HepG2 (cell line): Measurements from ENCODE around the gene SLC35A3. TPM values are rescaled to one million over a fixed set of nuclear protein-coding genes. Genes with fewer than 3 reads are reported as not detected.

ENCODE experiments used
- ATAC-seq: fragments of 200-7000 bp; cut with Tn5 transposase; 3 replicates; pipeline ENCODE4 v1.9.1; 2020; ENCODE audit warnings: mild to moderate bottlenecking, moderate library complexity
- BruUV-seq: library from RNA; stranded (reverse); fragments of 400-500 nt; replicated peaks from 2 replicates; lab custom pipeline; 2021; lab: Mats Ljungman, UMichigan
- CTCF ChIA-PET: fragments of 300-600 bp; formaldehyde crosslinking; extraction: SDS; loops from one replicate; lab custom pipeline; 2021; ENCODE audit warnings: low total read pairs, inconsistent platforms, low intra/inter-chr PET ratio; lab: Yijun Ruan, JAX
- POLR2A ChIA-PET: fragments of 350-600 bp; sonication (Branson Sonifier 250); formaldehyde crosslinking; loops from one replicate; lab custom pipeline; 2020; ENCODE audit warnings: antibody characterized with exemption, inconsistent platforms; lab: Yijun Ruan, JAX
- DNase-seq: peaks from one replicate; pipeline ENCODE4 v3.0.0-alpha.2; 2015; ENCODE audit warnings: low spot score
- FAIRE-seq: peaks from 3 replicates; lab custom pipeline; 2011; peaks lifted over from hg19 to GRCh38; lab: Jason Lieb, UNC
- H2AFZ ChIP-seq: one replicate; pipeline ENCODE4 v1.6.1; 2011; ENCODE audit warnings: low read length, inconsistent platforms
- H3K27ac ChIP-seq: fragments of 300-600 bp; 3 replicates; pipeline ENCODE4 v1.8.0; 2011; ENCODE audit warnings: mixed run types, mild to moderate bottlenecking, mixed read lengths, low read length, inconsistent platforms; ENCODE audit not compliant: insufficient read depth; ENCODE audit errors: extremely low read length
- H3K27me3 ChIP-seq, 2 experiments: fragments of 200-600 bp in 1 of 2; 2 replicates in 1 of 2; 3 replicates in 1 of 2; pipeline versions ENCODE4 v1.6.0 to v1.8.0; 2011; ENCODE audit warnings: low read length in 2 of 2, mild to moderate bottlenecking in 2 of 2, moderate library complexity in 2 of 2, inconsistent platforms in 1 of 2; ENCODE audit not compliant: insufficient read depth in 2 of 2, control insufficient read depth in 1 of 2
- H3K36me3 ChIP-seq, 2 experiments: fragments of 200-600 bp in 1 of 2; replicated peaks in 1 of 2; 2 replicates in 1 of 2; 3 replicates in 1 of 2; pipeline versions ENCODE4 v1.5.1 to v1.8.0; 2011; ENCODE audit warnings: low read length in 2 of 2, inconsistent platforms in 1 of 2; ENCODE audit not compliant: insufficient read depth in 2 of 2, control insufficient read depth in 1 of 2
- H3K4me1 ChIP-seq: 2 replicates; pipeline ENCODE4 v1.5.1; 2012; ENCODE audit warnings: low read length, inconsistent platforms; ENCODE audit not compliant: insufficient read depth
- H3K4me2 ChIP-seq: 2 replicates; pipeline ENCODE4 v1.6.0; 2011; ENCODE audit warnings: low read depth, low read length, inconsistent platforms
- H3K4me3 ChIP-seq, 3 experiments: fragments of 200-600 bp in 1 of 3; sonication (generic), shearing (Covaris generic) in 1 of 3; replicated peaks in 1 of 3; 2 replicates each; pipeline ENCODE4 v1.5.1; 2011 to 2016; ENCODE audit warnings: low read length in 3 of 3, inconsistent platforms in 2 of 3, low read depth in 2 of 3, mild to moderate bottlenecking in 2 of 3, control low read depth in 1 of 3, mixed read lengths in 1 of 3; ENCODE audit not compliant: insufficient read depth in 1 of 3
- H3K79me2 ChIP-seq: one replicate; pipeline ENCODE4 v1.6.1; 2011; ENCODE audit warnings: low read length, inconsistent platforms; ENCODE audit not compliant: insufficient read depth
- H3K9ac ChIP-seq: 2 replicates; pipeline ENCODE4 v1.6.0; 2011; ENCODE audit warnings: mild to moderate bottlenecking, low read depth, low read length, inconsistent platforms; ENCODE audit not compliant: insufficient read depth
- H3K9me3 ChIP-seq: 2 replicates; pipeline ENCODE4 v1.5.1; 2012; ENCODE audit warnings: mild to moderate bottlenecking, low read length
- H4K20me1 ChIP-seq: 2 replicates; pipeline ENCODE4 v1.6.0; 2011; ENCODE audit warnings: inconsistent platforms, mild to moderate bottlenecking, low read length, moderate library complexity; ENCODE audit not compliant: insufficient read depth
- BCL6 ChIP-seq: IDR thresholded peaks from 2 replicates; pipeline ENCODE4 v1.6.1; 2016; ENCODE audit warnings: missing genetic modification reagents, missing compliant biosample characterization
- GTF3A ChIP-seq: sonication (generic); formaldehyde crosslinking; conservative IDR thresholded peaks from 2 replicates; pipeline ENCODE4 v1.4.0; 2020; ENCODE audit warnings: mild to moderate bottlenecking, missing genetic modification reagents
- HNRNPH1 ChIP-seq: fragments of 200-400 bp; formaldehyde crosslinking; optimal IDR thresholded peaks from 2 replicates; pipeline ENCODE3; 2017; ENCODE audit warnings: mild to moderate bottlenecking, low read depth, low read length
- HOXA9 ChIP-seq: sonication (generic); formaldehyde crosslinking; IDR thresholded peaks from 2 replicates; pipeline ENCODE4 v1.8.1; 2022; ENCODE audit warnings: missing genetic modification reagents, mild to moderate bottlenecking, moderate library complexity, borderline replicate concordance
- JUN ChIP-seq: sonication (generic); formaldehyde crosslinking; IDR thresholded peaks from 2 replicates; pipeline ENCODE4 v1.4.0; 2020; ENCODE audit warnings: mild to moderate bottlenecking, missing genetic modification reagents
- MEF2D ChIP-seq: sonication (generic); formaldehyde crosslinking; IDR thresholded peaks from 2 replicates; pipeline ENCODE4 v1.5.1; 2020; ENCODE audit warnings: mild to moderate bottlenecking, missing genetic modification reagents
- MTA1 ChIP-seq: sonication (generic); formaldehyde crosslinking; IDR thresholded peaks from 2 replicates; pipeline ENCODE4 v1.4.0; 2020; ENCODE audit warnings: missing genetic modification reagents, mild to moderate bottlenecking, borderline replicate concordance
- NR2F2 ChIP-seq: IDR thresholded peaks from 2 replicates; pipeline ENCODE4 v1.6.1; 2012; ENCODE audit warnings: low read depth, inconsistent platforms, borderline replicate concordance
- NR3C1 ChIP-seq: sonication (generic); formaldehyde crosslinking; IDR thresholded peaks from 2 replicates; pipeline ENCODE4 v1.4.0; 2020; ENCODE audit warnings: missing genetic modification reagents
- PRMT3 ChIP-seq: sonication (generic); formaldehyde crosslinking; IDR thresholded peaks from 2 replicates; pipeline ENCODE4 v1.8.1; 2022; ENCODE audit warnings: low read depth, mild to moderate bottlenecking, moderate library complexity, missing genetic modification reagents, borderline replicate concordance
- RBFOX2 ChIP-seq: fragments of 200-400 bp; formaldehyde crosslinking; IDR thresholded peaks from 2 replicates; pipeline ENCODE4 v1.6.1; 2017; ENCODE audit warnings: low read depth, mild to moderate bottlenecking, low read length
- ZBTB26 ChIP-seq: IDR thresholded peaks from 2 replicates; pipeline ENCODE4 v1.6.1; 2016; ENCODE audit warnings: missing compliant biosample characterization, missing genetic modification reagents, borderline replicate concordance
- ZBTB37 ChIP-seq: sonication (generic); formaldehyde crosslinking; IDR thresholded peaks from 2 replicates; pipeline ENCODE4 v1.4.0; 2020; ENCODE audit warnings: mild to moderate bottlenecking, missing genetic modification reagents
- ZNF225 ChIP-seq: sonication (generic); formaldehyde crosslinking; IDR thresholded peaks from 2 replicates; pipeline ENCODE4 v1.4.0; 2020; ENCODE audit warnings: mild to moderate bottlenecking, missing genetic modification reagents
- ZNF232 ChIP-seq: sonication (generic); formaldehyde crosslinking; IDR thresholded peaks from 2 replicates; pipeline ENCODE4 v1.4.0; 2020; ENCODE audit warnings: missing genetic modification reagents, borderline replicate concordance
- ZNF24 ChIP-seq: fragments of 450-650 bp; IDR thresholded peaks from 2 replicates; pipeline ENCODE4 v1.6.1; 2017; ENCODE audit warnings: antibody characterized with exemption, mild to moderate bottlenecking
- ZNF274 ChIP-seq: sonication (generic); formaldehyde crosslinking; IDR thresholded peaks from 2 replicates; pipeline ENCODE4 v1.5.1; 2020; ENCODE audit warnings: mild to moderate bottlenecking, missing genetic modification reagents
- ZNF580 ChIP-seq: IDR thresholded peaks from 2 replicates; pipeline ENCODE4 v1.6.1; 2016; ENCODE audit warnings: low read depth, borderline replicate concordance
- ZNF772 ChIP-seq: sonication (generic); formaldehyde crosslinking; IDR thresholded peaks from 2 replicates; pipeline ENCODE4 v1.5.0; 2020; ENCODE audit warnings: mild to moderate bottlenecking, missing genetic modification reagents
- ZSCAN25 ChIP-seq: sonication (generic); formaldehyde crosslinking; IDR thresholded peaks from 2 replicates; pipeline ENCODE4 v1.8.0; 2022; ENCODE audit warnings: mild to moderate bottlenecking, missing genetic modification reagents
- WGBS: methylation state at CpG from one replicate; pipeline ENCODE4 v1.1.6; 2017; ENCODE audit warnings: low lambda C conversion rate; 5-methylcytosine and 5-hydroxymethylcytosine counted together
- in situ Hi-C: cut with HindIII; loops from 2 replicates; pipeline ENCODE4 v1.10.0; 2017; ENCODE audit warnings: low pct_unique_long_range_greater_than_20kb; ENCODE audit not compliant: extremely low pct_ligation_motif_present
- intact Hi-C: fragments of 100-400 bp; cut with micrococcal nuclease; formaldehyde crosslinking; loops from one replicate; pipeline ENCODE4 v1.10.0; 2022; ENCODE audit not compliant: unreplicated experiment
- polyA plus RNA-seq, 8 experiments: library from polyadenylated mRNA; depleted of rRNA in 3 of 8; stranded (reverse) in 7 of 8; unstranded in 1 of 8; fragments of >200 nt; fragmentation: Illumina TruSeq in 4 of 8; extraction: Trizol in 4 of 8; gene quantifications; 2 replicates each; pipeline versions ENCODE4 v1.2.1 to v1.2.3, GENCODE V29; 2011 to 2016; ENCODE audit warnings: low read depth in 4 of 8, missing spikeins in 1 of 8, mixed read lengths in 1 of 8; ENCODE audit not compliant: insufficient read depth in 1 of 8
- total RNA-seq, 5 experiments: library from RNA; depleted of rRNA; stranded (reverse); fragments of >200 nt; fragmentation: Illumina TruSeq; extraction: Trizol; gene quantifications; 2 replicates each; pipeline ENCODE4 v1.2.3, GENCODE V29; 2016; ENCODE audit warnings: low read depth in 1 of 5
- TF ChIP-seq, protein P1 (sequence below): sonication (generic); formaldehyde crosslinking; IDR thresholded peaks from 2 replicates; pipeline ENCODE4 v1.4.0; 2020; ENCODE audit warnings: mild to moderate bottlenecking, missing genetic modification reagents

Gene SLC35A3
- total and polyA plus RNA-seq, 2 of the 13 experiments (the other 11 are each of a cell fraction or from before 2014, with no cell fraction given): 11.2 to 24.9 TPM

DNA sequence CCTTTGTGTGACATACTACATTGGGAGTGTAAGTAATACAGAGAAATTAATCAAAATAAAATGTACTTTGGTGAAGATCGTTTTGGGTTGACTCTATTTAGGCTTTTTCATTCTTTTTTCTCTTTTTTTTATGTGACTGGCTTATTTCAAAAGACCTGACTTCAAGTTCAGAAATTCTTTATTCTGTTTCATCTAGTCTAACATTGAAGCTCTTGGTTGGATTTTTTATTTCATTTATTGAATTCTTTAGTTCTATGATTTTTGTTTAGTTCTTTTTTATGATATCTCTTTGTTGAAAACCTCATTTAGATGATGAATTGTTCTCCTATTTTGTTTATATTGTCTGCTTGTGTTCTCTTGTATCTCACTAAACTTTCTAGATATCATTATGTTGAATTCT lies 35.6 kb downstream of the SLC35A3 start (continued):
- TF ChIP-seq ZNF225 (CRISPR knock-in tag) (no peak), ZBTB37 (CRISPR knock-in tag) (no peak)

GRCh38 chr1:100006688-100007087 lies 36.9 kb downstream of the SLC35A3 start:
- no peak overlapping the region for H3K9ac ChIP-seq
- TF ChIP-seq RBFOX2: no peak
- TF ChIP-seq ZNF274 (CRISPR knock-in tag): no peak
- TF ChIP-seq, protein P1, sequence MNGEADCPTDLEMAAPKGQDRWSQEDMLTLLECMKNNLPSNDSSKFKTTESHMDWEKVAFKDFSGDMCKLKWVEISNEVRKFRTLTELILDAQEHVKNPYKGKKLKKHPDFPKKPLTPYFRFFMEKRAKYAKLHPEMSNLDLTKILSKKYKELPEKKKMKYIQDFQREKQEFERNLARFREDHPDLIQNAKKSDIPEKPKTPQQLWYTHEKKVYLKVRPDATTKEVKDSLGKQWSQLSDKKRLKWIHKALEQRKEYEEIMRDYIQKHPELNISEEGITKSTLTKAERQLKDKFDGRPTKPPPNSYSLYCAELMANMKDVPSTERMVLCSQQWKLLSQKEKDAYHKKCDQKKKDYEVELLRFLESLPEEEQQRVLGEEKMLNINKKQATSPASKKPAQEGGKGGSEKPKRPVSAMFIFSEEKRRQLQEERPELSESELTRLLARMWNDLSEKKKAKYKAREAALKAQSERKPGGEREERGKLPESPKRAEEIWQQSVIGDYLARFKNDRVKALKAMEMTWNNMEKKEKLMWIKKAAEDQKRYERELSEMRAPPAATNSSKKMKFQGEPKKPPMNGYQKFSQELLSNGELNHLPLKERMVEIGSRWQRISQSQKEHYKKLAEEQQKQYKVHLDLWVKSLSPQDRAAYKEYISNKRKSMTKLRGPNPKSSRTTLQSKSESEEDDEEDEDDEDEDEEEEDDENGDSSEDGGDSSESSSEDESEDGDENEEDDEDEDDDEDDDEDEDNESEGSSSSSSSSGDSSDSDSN: no peak
- no peak for TF ChIP-seq ZNF772
- TF ChIP-seq MTA1 (CRISPR knock-in tag): no peak
- no peak for TF ChIP-seq JUN (CRISPR knock-in tag)
- TF ChIP-seq GTF3A (CRISPR knock-in tag): no peak
- TF ChIP-seq NR2F2: no peak
- no peak for TF ChIP-seq ZNF580
- TF ChIP-seq BCL6 (CRISPR knock-in tag): no peak
- TF ChIP-seq MEF2D (CRISPR knock-in tag): no peak
- TF ChIP-seq ZBTB26 (CRISPR knock-in tag): no peak
- TF ChIP-seq NR3C1 (CRISPR knock-in tag): no peak
- no peak for TF ChIP-seq ZSCAN25 (CRISPR knock-in tag)
- TF ChIP-seq HNRNPH1: no peak
- TF ChIP-seq ZNF232: no peak
- TF ChIP-seq ZNF24: no peak
- no peak for TF ChIP-seq HOXA9 (CRISPR knock-in tag)
- no peak for TF ChIP-seq PRMT3 (CRISPR knock-in tag)
- H3K36me3 ChIP-seq: peaks cover 1 to 5% of the 10 kb centered on the region in 2 experiments; a peak in 3 of 5 replicates
- 94% methylated on average over 2 of the region's 2 CpGs for WGBS
- H3K4me3 ChIP-seq: no peak overlapping the region
- POLR2A ChIA-PET: no interaction called here
- in situ Hi-C loops (no loop called here), intact Hi-C loops (no loop called here)
- no peak for FAIRE-seq
- H3K79me2 ChIP-seq: peaks cover 2% of the 10 kb centered on the region
- no peaks in the 10 kb centered on the region for H4K20me1 ChIP-seq
- no peak for DNase-seq
- H3K4me2 ChIP-seq: no peak overlapping the region
- no peaks in the 10 kb centered on the region for H3K9me3 ChIP-seq
- no peak overlapping the region for H3K27ac ChIP-seq
- no peak for ATAC-seq
- BruUV-seq: no TSS peak
- no peak overlapping the region for H2AFZ ChIP-seq
- no peaks in the 10 kb centered on the region for H3K27me3 ChIP-seq
- no peaks in the 10 kb centered on the region; the same call in 1 of the 2 replicates for H3K4me1 ChIP-seq
- CTCF ChIA-PET: no interaction called here
